Stimulated activated CD8-positive, alpha-beta memory T cell treated with anti-CD3 and anti-CD28 coated beads, Interleukin-7, amount 100 ng/mL, for 4 hours (primary cell): ENCODE data around the gene KLHDC10.
"Not testable (repeated sequence)": the region's sequence is repeated elsewhere in the genome, so short reads cannot be mapped to it uniquely, and the experiment has no call there.

Source experiments
- DNase-seq, 2 donors: peaks; one replicate each; pipeline ENCODE4 v3.0.0-alpha.2; 2020; ENCODE audit warnings: low read depth in 2 of 2

KLHDC10 gene

GRCh38 chr7:130069978-130070860 lies at the start of gene KLHDC10:
Gene KLHDC10 (plus strand): TSS chr7:130070534. CDS start chr7:130070644, 110 bp downstream.
- peak; percentile 90 to 95 for DNase-seq

GRCh38 chr7:130021105-130021834 lies 49.1 kb upstream of the KLHDC10 start:
- no peak for DNase-seq

- DNase-seq: no peak
These were observed 48.2 kb upstream of the KLHDC10 start for GRCh38 chr7:130022115-130022514.

DNA sequence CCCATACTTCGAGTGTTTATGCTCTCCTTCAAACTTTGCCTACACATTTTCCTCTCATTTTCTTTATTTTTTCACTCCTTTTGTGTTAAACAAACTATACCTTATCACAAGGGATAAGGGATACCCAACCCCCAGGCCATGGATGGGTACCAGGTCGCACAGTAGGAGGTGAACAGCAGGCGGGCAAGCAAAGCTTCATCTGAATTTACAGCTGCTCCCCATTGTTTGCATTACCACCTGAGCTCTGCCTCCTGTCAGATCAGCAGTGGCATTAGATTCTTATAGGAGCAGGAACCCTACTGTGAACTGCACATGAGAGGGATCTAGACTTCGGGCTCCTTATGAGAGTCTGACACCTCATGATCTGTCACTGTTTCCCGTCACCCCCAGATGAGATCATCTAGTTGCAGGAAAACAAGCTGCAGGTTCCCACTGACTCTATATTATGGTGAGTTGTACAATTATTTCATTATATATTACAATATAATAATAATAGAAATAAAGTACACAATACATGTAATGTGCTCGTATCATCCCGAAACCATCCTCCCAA lies 47.6 kb upstream of the KLHDC10 start:
- no peak for DNase-seq

- no peak for DNase-seq
These were observed 45.9 kb upstream of the KLHDC10 start for GRCh38 chr7:130024390-130024789.

GRCh38 chr7:130032698-130033097 lies 37.6 kb upstream of the KLHDC10 start:
- DNase-seq: no peak

DNA sequence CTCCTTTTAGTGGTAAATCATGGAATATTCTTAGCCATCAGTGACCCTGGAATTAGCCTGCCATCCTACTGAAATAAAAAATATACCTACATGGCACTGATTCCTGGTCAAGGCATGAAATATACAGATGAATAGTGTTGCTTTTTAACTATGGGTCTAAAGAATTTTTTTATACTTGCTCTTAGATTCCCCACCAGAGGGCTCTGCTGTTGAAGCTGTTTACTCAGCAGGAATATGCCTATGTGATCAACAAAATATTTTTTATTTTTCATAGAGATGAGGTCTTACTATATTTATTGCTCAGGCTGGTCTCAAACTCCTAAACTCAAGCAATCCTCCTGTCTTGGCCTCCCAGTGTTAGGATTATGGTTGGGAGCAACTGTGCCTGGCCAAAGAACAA lies 32.6 kb upstream of the KLHDC10 start:
- no peak for DNase-seq

- DNase-seq: no peak
These were observed 29.8 kb upstream of the KLHDC10 start for GRCh38 chr7:130040576-130040975.

DNA sequence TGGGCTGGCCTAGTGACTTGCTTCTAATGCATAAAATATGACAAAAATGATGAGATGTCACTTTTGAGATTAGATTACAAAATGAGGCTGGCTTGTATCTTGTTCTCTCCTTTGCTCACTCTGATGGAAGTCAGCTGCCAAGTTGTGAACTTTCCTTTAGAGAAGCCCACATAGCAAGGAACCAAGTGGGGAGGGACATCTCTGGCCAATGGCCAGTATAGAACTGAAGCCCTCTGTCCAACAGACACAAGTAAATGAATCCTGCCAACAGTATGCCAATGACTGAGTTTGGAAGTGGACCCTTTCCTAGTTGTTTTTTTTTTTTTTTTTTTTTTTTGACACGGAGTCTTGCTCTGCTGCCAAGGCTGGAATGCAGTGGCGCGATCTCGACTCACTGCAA lies 22.5 kb upstream of the KLHDC10 start:
- DNase-seq: no peak

- no peak for DNase-seq
These were observed 21.4 kb upstream of the KLHDC10 start for GRCh38 chr7:130048906-130049305.

DNA sequence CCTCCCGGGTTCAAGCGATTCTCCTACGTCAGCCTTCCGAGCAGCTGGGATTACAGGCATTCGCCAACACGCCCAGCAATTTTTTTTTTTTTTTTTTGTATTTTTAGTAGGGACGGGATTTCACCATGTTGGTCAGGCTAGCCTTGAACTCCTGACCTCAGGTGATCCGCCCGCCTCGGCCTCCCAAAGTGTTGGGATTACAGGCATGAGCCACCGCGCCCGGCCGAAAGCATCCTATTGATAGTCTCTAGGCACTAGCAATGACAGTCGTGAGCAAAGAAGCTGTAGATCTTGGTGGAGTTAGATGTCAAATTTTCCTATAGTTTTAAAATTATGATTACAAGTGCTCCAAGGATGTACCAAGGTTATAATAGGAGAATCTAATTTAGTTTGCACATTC lies 18.1 kb upstream of the KLHDC10 start:
- DNase-seq: not testable (repeated sequence)

DNA sequence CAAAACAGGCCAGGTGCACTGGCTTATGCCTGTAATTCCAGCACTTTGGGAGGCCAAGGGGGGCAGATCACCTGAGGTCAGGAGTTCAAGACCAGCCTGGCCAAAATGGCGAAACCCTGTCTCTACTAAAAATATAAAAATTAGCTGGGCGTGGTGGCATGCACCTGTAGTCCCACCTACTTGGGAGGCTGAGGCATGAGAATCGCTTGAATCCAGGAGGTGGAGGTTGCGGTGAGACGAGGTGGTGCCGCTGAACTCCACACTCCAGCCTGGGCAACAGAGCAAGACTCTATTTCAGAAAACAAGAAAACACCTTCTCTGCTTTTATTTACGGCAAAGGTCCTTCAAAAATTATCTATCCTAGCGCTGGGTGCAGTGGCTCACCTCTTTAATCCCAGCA lies 15.1 kb upstream of the KLHDC10 start:
- DNase-seq: not testable (repeated sequence)

- DNase-seq: no peak
These were observed 8.1 kb upstream of the KLHDC10 start for GRCh38 chr7:130062246-130062645.

DNA sequence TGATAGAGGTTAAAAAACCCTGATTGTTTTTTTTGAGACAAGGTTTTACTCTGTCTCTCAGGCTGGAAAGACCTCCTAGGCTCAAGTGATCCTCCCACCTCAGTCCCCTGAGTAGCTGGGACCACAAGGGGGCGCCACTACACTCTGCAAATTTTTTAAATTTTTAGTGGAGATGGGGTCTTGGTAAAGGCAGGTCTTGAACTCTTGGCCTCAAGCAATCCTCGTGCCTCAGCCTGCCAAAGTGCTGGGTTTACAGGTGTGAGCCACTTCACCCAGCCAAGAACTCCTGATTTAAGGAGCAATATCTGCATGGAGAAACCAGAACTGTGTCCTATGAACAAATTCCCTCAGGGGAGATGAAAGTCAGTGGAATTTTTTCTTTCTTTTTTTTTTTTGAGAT lies 7.3 kb upstream of the KLHDC10 start:
- DNase-seq: peak; percentile 30 to 48

- DNase-seq: not testable (repeated sequence)
These were observed 5.8 kb upstream of the KLHDC10 start for GRCh38 chr7:130064580-130064926.

- DNase-seq: no peak
These were observed 4.7 kb upstream of the KLHDC10 start for GRCh38 chr7:130065500-130066152.

DNA sequence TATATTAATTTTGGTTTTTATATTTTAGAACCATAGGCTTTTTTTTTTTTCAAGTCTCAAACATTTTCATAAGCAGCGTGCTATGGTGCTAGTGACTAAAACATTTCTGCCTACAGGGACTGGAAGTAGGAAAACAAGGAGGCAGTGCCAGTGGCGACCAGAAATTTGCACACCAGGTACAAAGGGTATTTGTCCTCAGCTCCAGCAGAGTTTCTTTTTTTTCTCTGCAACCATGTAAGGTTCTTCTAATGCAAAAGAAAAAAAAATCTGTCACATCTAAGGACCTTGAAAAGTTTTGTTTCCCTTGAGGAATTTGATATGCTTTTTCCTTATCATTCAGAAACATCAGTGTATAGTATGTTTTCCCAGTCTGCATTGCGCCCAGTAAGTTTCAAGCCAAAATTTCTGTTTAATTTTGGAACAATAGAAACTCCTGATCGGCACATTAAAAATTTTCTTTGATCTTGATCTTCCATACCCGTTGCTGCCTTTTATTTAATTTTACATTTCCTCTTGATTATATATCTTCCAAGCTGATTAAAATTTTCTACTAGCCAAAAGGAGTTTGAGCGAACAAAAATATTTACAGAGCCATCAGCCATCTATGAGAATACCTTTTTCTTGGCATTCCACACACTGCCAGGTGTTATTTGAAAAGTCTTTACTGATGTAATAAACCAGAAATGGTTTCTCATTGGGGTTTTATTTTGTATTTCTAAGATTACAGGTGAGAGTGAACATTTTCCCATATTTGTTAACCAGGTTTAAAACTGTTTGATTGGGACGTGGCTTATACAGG lies 956 bp upstream of the KLHDC10 start:
- no peak for DNase-seq

DNA sequence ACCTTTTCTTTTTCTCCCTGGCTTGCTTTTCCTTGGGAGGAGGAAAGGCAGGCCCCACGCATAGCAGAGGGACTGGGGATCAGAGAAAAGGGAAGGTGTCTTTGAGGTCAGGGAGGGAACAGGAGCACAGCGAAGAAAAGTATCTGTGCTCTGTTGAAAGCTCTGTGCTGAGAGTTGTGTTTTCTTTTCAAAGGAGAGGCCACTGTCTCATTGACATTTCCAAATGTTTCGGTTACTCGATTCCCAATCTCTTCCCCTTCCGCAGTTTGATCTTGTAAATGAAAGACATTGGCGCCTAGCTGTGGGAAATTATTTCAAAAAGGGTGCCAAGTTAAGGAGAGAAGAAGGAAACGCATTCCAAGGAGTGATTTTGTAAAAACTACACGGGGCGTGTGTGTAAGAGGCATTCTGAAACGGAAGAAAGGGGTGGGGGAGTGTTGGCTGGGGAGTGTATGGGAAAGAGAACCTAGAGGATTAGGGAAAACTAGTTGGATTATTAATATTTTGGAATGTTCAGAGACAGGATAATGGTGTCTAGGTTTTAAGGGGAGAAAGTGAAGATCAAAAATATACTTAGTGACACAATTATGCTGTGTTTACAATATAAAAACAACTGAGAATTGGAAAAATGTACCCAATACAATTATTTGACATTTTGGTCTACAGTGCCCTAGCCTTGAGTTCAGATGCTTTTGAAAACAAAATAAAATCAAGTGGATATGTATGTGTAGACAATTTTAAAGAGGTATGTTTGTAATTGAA lies 708 bp downstream of the KLHDC10 start:
- no peak for DNase-seq

GRCh38 chr7:130071701-130072622 lies 1.6 kb downstream of the KLHDC10 start:
- DNase-seq: peak; percentile 34 to 51
